ENCODE results near the gene INAFM2.

INAFM2 gene

GRCh38 chr15:40330368-40330836 is 6.9 kb downstream of the INAFM2 start:
- no peaks in the 10 kb centered on the region for H3K36me3 ChIP-seq (replicated peaks; ENCODE audit: insufficient read depth, low read length)
- peaks cover 26% of the 10 kb centered on the region for H3K79me2 ChIP-seq (ENCODE audit: low read length)
- no peak for DNase-seq
- no peak overlapping the region for H3K4me3 ChIP-seq (ENCODE audit: low read length)
- H3K9me2 ChIP-seq (replicated peaks; ENCODE audit: insufficient read depth, low read length), result no peaks in the 10 kb centered on the region
- no peak for TF ChIP-seq EZH2 (optimal IDR thresholded peaks at IDR 0.05; ENCODE audit: low read depth, low read length)
- TF ChIP-seq, protein P1, sequence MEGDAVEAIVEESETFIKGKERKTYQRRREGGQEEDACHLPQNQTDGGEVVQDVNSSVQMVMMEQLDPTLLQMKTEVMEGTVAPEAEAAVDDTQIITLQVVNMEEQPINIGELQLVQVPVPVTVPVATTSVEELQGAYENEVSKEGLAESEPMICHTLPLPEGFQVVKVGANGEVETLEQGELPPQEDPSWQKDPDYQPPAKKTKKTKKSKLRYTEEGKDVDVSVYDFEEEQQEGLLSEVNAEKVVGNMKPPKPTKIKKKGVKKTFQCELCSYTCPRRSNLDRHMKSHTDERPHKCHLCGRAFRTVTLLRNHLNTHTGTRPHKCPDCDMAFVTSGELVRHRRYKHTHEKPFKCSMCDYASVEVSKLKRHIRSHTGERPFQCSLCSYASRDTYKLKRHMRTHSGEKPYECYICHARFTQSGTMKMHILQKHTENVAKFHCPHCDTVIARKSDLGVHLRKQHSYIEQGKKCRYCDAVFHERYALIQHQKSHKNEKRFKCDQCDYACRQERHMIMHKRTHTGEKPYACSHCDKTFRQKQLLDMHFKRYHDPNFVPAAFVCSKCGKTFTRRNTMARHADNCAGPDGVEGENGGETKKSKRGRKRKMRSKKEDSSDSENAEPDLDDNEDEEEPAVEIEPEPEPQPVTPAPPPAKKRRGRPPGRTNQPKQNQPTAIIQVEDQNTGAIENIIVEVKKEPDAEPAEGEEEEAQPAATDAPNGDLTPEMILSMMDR (IDR thresholded peaks at IDR 0.05; ENCODE audit: low read length), result no peak
- TF ChIP-seq EZH2phosphoT487 (IDR thresholded peaks at IDR 0.05; ENCODE audit: low read length), result no peak
- no peak overlapping the region for H3K27ac ChIP-seq (ENCODE audit: low read length)
- H3K27me3 ChIP-seq (replicated peaks; ENCODE audit: insufficient read depth, low read length), result no peaks in the 10 kb centered on the region
- peaks cover 55% of the 10 kb centered on the region for H3K4me1 ChIP-seq (ENCODE audit: low read length)
- no peaks in the 10 kb centered on the region for H3K9me3 ChIP-seq (replicated peaks; ENCODE audit: insufficient read depth, low read length)
- H3K4me2 ChIP-seq (ENCODE audit: low read depth, low read length), result no peak overlapping the region; the same call in 1 of the 2 replicates
- no peak overlapping the region for H2AFZ ChIP-seq (ENCODE audit: low read length)
- H3K9ac ChIP-seq (ENCODE audit: low read length), result no peak overlapping the region
- H3F3A ChIP-seq (ENCODE audit: insufficient read depth, low read length), result peaks cover 36% of the 10 kb centered on the region
- H4K20me1 ChIP-seq (ENCODE audit: insufficient read depth, low read length), result no peaks in the 10 kb centered on the region

DNA sequence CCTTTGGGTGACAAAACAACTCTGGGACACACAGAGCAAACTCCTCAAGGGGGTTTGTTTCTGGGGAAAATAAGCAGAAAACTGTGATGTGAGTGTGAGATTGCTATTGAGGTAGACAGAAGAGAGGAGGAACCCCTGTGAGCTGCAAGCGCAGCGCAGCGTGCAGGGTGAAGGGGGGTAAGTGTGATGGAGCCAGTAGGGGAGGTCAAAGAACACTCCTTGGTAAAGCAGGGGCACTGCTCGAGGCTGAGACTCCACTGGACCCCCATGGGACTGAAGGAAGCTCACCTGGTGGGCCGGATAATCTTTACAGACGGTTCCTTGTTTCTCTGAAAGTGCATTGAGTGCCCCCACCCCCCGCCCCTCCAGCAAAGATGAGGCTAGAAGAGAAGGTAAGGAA is 7.5 kb downstream of the INAFM2 start:
- H3K36me3 ChIP-seq (replicated peaks; ENCODE audit: insufficient read depth, low read length), result no peaks in the 10 kb centered on the region
- no peak overlapping the region for H2AFZ ChIP-seq (ENCODE audit: low read length)
- H3K4me3 ChIP-seq (ENCODE audit: low read length), result no peak overlapping the region
- H3K9me2 ChIP-seq (replicated peaks; ENCODE audit: insufficient read depth, low read length), result no peaks in the 10 kb centered on the region
- DNase-seq, result no peak
- H3K9ac ChIP-seq (ENCODE audit: low read length), result no peak overlapping the region
- no peaks in the 10 kb centered on the region for H3K9me3 ChIP-seq (replicated peaks; ENCODE audit: insufficient read depth, low read length)
- H3K27me3 ChIP-seq (replicated peaks; ENCODE audit: insufficient read depth, low read length), result no peaks in the 10 kb centered on the region
- H3K4me1 ChIP-seq (ENCODE audit: low read length), result peaks cover 49% of the 10 kb centered on the region
- H3K27ac ChIP-seq (ENCODE audit: low read length), result no peak overlapping the region
- no peaks in the 10 kb centered on the region for H4K20me1 ChIP-seq (ENCODE audit: insufficient read depth, low read length)
- TF ChIP-seq EZH2 (optimal IDR thresholded peaks at IDR 0.05; ENCODE audit: low read depth, low read length) (no peak), EZH2phosphoT487 (IDR thresholded peaks at IDR 0.05; ENCODE audit: low read length) (no peak)
- TF ChIP-seq, protein P1 (IDR thresholded peaks at IDR 0.05; ENCODE audit: low read length), result no peak
- no peak overlapping the region for H3K4me2 ChIP-seq (ENCODE audit: low read depth, low read length)
- H3K79me2 ChIP-seq (ENCODE audit: low read length), result peaks cover 20% of the 10 kb centered on the region
- H3F3A ChIP-seq (ENCODE audit: insufficient read depth, low read length), result peaks cover 34% of the 10 kb centered on the region

GRCh38 chr15:40331637-40332036 is 8.1 kb downstream of the INAFM2 start:
- H3F3A ChIP-seq (ENCODE audit: insufficient read depth, low read length), result peaks cover 28% of the 10 kb centered on the region

More at GRCh38 chr15:40331637-40332036, 8.1 kb downstream of the INAFM2 start:
- H2AFZ ChIP-seq (ENCODE audit: low read length), result no peak overlapping the region
- TF ChIP-seq EZH2 (optimal IDR thresholded peaks at IDR 0.05; ENCODE audit: low read depth, low read length) (no peak), EZH2phosphoT487 (IDR thresholded peaks at IDR 0.05; ENCODE audit: low read length) (no peak)
- TF ChIP-seq, protein P1 (IDR thresholded peaks at IDR 0.05; ENCODE audit: low read length), result no peak
- no peak overlapping the region for H3K4me3 ChIP-seq (ENCODE audit: low read length)
- H3K9me3 ChIP-seq (replicated peaks; ENCODE audit: insufficient read depth, low read length), result no peaks in the 10 kb centered on the region
- no peak overlapping the region for H3K9ac ChIP-seq (ENCODE audit: low read length)
- no peaks in the 10 kb centered on the region for H3K36me3 ChIP-seq (replicated peaks; ENCODE audit: insufficient read depth, low read length)
- no peak overlapping the region for H3K27ac ChIP-seq (ENCODE audit: low read length)
- no peak overlapping the region for H3K4me2 ChIP-seq (ENCODE audit: low read depth, low read length)
- no peak for DNase-seq
- no peaks in the 10 kb centered on the region for H3K27me3 ChIP-seq (replicated peaks; ENCODE audit: insufficient read depth, low read length)
- H4K20me1 ChIP-seq (ENCODE audit: insufficient read depth, low read length), result no peaks in the 10 kb centered on the region
- peaks cover 43% of the 10 kb centered on the region for H3K4me1 ChIP-seq (ENCODE audit: low read length)
- peaks cover 14% of the 10 kb centered on the region for H3K79me2 ChIP-seq (ENCODE audit: low read length)
- H3K9me2 ChIP-seq (replicated peaks; ENCODE audit: insufficient read depth, low read length), result no peaks in the 10 kb centered on the region
